NOMO-1 treated with DMSO at 0.1 percent for 48 hours (cell line): ENCODE data around the gene TOR4A.

Experiments
- DNase-seq: peaks from one replicate; lab custom pipeline; 2025; ENCODE audit not compliant: unreplicated experiment; lab: John Stamatoyannopoulos, UW

Gene TOR4A

GRCh38 chr9:137270929-137271695, 6.4 kb upstream of the TOR4A start:
- DNase-seq = no peak

- no peak for DNase-seq
Observed at GRCh38 chr9:137271696-137272076, 5.8 kb upstream of the TOR4A start.

- no peak for DNase-seq
Observed at GRCh38 chr9:137272241-137273094, 5.1 kb upstream of the TOR4A start.

- no peak for DNase-seq
Observed at GRCh38 chr9:137273095-137273490, 4.4 kb upstream of the TOR4A start.

GRCh38 chr9:137273611-137274320, 3.8 kb upstream of the TOR4A start:
- no peak for DNase-seq

- no peak for DNase-seq
Observed at GRCh38 chr9:137275203-137275587, 2.3 kb upstream of the TOR4A start.

- no peak for DNase-seq
Observed at GRCh38 chr9:137275588-137276472, 1.7 kb upstream of the TOR4A start.

- peak; percentile 76 for DNase-seq
Observed at GRCh38 chr9:137276473-137277328, 825 bp upstream of the TOR4A start.

GRCh38 chr9:137278061-137278701, 655 bp downstream of the TOR4A start:
- DNase-seq = peak; percentile 49

GRCh38 chr9:137278721-137279711, 1.5 kb downstream of the TOR4A start:
- DNase-seq = no peak

- DNase-seq = no peak
Observed at GRCh38 chr9:137279741-137280473, 2.4 kb downstream of the TOR4A start.

GRCh38 chr9:137280474-137281344, 3.2 kb downstream of the TOR4A start:
- DNase-seq = no peak

- DNase-seq = no peak
Observed at GRCh38 chr9:137281345-137282116, 4.0 kb downstream of the TOR4A start.

- DNase-seq = no peak
Observed at GRCh38 chr9:137286975-137287383, 9.5 kb downstream of the TOR4A start.

- DNase-seq = no peak
Observed at GRCh38 chr9:137293094-137293481, 15.6 kb downstream of the TOR4A start.
